Urothelium cell line (cell line): ENCODE data around the gene MATN3.

ENCODE experiments used
- DNase-seq: peaks from one replicate; pipeline ENCODE4 v3.0.0; 2011; ENCODE audit warnings: low spot score, mixed read lengths
- FAIRE-seq: peaks from 2 replicates; lab custom pipeline; 2011; peaks lifted over from hg19 to GRCh38; lab: Jason Lieb, UNC

MATN3 gene

DNA sequence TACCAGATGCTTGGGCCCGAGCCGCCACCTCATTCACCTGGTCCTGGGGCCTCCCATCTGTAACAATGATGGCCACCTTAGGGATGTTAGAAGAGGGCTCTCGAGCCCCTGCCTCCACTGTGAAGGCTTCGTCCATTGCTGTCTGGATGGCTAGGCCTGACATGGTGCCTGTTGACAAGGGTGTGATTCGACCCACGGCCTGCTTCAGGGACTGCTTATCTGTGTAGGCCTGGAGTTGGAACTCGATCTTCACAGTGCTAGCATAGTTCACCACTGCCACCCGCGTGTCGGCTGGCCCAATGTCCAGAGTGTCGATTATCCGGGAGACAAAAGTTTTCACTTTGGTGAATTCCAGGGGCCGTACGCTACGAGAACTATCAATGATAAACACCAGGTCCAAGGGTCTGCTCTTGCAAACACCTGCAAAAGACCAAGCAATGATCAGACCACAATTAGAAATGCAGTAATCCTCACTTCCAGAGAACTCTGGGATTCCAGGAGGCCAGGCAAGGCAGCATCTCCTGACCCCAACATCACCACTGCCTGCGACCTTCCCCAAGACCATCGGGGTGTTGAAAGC, 6.5 kb downstream of the MATN3 start:
- no peak for FAIRE-seq
- no peak for DNase-seq

DNA sequence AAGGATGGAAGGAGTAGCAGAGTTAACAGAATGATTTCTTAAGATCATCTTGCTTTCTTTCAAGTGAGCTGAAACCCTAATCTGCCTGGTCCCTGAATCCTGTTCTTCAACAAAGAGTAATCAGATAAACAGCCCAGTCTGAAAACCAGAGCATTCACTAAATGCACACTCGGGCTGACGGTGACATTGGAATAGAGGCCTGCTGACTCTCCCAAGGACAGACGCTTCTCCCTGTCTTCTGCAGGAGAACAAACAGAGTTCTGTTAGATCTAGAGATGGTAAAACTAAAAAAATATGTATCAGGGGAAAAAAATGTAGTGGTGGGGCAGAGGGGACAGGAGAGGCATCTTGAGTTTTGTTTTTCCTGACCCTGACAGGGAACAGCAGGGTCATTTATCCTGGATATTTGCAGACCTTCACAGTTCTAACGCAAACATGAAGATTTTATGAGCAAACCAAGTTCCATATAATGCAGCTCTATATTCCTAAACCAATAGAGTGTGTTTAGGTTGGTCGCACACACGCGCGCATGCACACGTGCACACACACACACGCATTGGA, 7.3 kb downstream of the MATN3 start:
- no peak for FAIRE-seq
- DNase-seq, result no peak

DNA sequence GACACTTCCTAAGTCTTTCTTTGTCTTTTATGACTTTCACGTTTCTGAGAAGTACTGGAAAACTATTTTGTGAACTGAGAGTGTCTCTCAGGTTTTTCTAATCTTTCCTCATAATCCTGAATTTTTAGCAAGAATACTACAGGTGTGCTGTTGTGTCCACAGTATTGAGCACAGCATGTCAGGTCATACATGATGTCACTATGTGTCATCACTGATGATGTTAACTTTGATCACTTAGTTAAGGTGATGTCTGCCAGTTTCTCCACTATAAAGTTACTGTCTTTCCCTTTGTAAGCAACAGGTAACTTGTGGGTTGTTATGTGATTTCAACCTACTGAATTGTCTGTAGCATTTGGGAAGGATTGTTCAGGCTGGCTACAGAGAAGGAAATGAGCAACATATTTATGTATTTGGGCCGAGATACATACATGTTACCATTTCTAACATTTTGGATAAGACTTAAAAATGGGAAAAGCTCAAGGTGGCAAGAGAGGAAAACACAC, 11.1 kb downstream of the MATN3 start:
- no peak for DNase-seq
- no peak for FAIRE-seq

DNA sequence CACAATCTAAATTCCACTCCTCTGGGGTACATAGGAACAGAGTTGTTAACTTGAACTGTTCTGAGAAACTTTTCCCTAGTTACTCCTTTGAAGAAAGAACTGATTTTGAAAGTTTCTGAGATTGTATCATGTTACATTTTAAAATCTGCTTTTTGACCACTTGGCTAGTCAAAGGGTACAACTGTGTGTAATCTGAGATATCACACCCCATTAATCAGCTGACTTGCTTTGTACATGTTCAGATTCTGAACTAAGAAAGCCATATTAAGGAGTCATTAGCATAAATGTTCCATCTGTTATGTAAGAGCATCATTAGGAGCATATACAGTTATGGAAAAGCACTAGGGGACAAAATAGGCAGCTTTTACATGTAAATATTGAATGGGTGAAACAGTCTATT, 18.7 kb downstream of the MATN3 start:
- no peak for FAIRE-seq

DNA sequence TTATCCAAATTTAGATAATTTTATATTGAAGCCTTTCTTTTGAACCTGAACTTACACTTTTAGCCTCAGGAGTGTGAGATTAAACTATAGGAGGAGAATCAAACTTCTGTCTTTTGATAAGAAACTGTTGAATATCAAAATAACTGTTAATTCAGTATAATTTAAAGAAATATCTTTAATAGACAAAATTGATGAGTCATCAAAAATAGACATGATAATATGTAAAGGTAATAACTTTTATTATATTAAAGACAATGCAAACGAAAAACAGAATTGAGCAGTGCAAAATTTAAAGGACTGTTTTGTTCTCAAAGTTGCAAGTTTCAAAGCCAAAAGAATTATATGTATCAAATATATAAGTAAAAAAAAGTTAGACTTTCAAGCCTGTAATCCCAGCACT, 20.6 kb downstream of the MATN3 start:
- DNase-seq (no peak), FAIRE-seq (no peak)

More for the DNA sequence above, 18.7 kb downstream of the MATN3 start:
- no peak for DNase-seq

DNA sequence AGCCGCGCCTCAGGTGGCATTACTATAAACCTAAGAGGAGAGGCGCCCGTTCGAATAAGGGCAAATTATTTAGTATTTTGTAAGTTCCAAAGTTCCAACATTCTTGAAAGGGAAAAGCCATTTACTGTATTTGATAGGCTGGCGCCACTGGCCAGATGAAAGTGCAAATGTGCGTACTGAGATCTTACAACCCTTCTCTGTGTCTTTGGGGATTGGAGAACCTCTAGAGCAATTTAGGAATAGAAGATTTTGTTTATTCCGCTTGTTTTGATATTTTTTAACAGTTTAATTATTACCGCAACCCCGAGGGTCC, 22.1 kb downstream of the MATN3 start:
- FAIRE-seq (no peak), DNase-seq (no peak)

DNA sequence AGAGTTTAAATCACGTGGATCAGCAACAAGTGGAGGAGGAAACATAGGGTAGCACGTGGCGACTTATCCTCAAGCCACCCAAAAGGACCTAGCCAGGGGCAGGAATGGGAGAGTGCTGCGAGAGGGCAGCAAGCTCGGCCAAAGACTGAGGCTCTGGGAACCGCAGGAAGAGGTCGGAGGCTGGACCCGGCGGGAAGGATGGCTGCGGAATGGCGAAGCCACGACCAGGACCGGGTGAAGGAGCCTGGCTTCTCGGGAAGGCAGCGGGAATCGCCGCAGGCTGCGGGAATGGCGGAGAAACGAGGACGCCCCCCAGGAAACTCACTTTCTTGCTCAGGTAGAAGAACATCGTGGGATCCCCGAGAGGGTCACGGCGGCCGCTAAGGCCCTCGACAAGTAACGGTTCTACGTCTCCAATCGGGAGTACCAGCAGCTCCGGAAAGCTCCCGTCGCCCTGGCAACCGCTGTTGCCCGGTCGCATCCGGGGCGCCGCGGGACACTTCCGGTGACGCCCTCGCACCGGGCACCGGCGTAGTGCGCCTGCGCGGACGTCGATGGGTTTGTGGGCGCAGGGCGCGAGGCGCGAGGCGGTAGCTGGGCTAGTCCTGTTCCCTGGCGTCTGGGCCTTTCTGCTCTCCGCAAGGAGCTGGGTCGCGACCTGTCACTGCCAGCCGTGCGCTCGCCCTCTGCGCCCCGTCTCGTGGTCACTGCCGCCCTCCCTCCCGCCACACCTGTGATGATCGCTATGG, 22.6 kb downstream of the MATN3 start, which contains the start of gene WDR35:
WDR35 (minus strand) TSS at position 439 of the 749 bp plus-strand sequence; CDS start at position 349, 90 bp downstream.
- DNase-seq (peak; percentile 99), FAIRE-seq (peak; percentile 97)

DNA sequence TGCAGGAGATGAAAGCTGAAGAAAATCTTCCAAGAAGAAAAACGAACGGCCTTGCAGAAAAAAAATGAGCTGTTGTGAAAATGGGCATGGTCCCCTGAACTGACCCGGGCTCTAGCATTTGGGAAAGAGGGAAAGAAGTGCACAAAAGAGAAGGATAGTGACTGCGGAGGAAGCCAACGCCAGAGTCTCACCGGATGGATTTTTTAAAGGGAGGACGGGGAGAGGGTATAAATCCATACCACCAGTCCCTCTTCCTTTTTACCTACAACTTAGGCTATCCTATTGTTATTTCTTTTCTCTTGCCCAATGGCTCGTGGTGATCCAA, 23.2 kb downstream of the MATN3 start:
- FAIRE-seq (no peak), DNase-seq (no peak)

DNA sequence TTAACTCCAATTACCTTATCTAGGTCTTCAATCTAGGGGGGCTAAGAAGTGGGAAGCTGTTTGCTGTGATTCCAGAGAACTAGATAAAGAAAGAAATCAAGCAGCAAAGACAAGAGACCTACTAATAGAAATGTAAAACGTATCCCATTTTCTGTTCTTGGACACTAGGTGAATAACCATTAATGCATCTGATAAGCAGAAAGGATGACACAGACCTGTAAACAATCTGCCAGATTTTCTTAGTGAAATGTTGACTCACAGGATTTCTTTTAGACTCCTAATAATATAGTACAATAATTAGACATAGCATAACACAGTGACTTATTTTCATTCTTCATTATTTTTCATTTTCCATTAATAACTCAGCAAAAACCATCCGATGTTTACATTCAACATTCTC, 23.9 kb downstream of the MATN3 start:
- FAIRE-seq, result no peak
- no peak for DNase-seq

DNA sequence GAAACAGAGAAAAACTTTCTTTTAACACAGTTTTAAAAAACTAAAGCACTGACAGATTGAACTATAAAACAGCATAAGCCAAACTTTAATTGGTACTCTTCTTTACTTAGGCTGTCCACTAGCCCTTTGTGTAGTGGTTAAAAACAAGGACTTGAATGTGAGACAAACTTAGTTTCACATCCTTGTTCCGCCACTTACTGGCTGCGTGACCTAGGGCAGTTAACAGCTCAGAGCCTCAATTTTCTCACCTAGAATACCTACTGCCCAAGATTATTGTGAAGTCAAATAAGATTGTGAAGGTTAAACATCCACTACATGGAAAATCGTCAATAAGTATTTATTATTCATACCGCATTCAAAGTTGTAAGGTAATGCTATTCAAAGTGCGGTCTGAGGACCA, 24.5 kb downstream of the MATN3 start:
- FAIRE-seq (no peak), DNase-seq (no peak)

DNA sequence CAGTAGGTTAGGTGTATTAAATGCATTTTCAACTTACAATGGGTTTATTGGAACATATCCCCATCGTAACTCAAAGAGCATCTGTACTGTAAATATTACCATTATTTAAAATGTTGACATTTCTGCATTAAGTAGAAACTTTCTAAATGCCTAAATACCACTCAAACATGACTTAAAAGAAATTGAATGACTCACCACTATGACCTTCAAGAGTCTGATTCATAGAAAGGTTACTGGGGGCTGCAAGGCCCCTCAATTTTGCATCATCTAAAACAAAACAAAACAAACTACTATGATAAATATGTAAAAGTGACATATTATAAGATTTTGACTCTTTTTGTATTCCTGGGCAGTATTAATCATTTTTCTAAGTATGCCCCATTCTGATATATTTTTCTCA, 30.2 kb downstream of the MATN3 start:
- FAIRE-seq, result no peak

DNA sequence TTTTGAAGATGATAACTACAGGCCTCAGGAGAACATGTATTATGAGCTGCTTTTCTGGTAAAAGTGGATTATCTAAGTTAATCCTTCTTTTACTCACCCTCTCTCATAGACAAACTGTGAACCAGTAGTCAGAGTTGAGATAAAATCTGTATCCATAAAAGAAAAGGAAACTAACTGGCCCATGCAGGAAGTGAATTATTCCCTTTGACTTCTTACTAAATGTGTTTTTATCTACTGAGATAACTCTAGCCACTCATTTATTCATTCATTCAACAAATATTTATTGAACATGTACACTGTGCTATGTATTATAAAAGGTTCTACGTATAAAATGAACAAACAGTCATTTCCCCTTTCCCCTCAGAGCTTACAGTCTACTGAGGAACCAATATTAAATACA, 32.5 kb downstream of the MATN3 start:
- FAIRE-seq, result no peak
- no peak for DNase-seq

More for the DNA sequence above, 30.2 kb downstream of the MATN3 start:
- no peak for DNase-seq

DNA sequence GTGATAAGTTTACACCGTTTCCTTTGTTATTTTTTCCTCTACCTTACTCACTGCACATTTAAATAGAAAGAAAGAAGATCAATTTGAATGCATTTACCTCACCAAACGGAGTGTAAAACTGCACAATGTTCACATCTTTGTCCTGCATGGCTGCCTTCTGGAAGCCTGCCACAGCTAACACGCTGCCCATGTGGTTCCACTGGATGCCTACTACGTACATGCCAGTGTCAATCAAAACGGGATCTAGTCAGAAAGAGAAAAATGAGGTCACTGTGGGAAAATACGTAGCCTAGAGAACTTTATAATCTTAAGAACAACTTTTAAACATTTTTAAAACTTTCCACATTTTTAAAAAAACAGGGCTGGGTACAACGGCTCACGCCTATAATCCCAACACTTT, 39.0 kb downstream of the MATN3 start:
- DNase-seq (no peak), FAIRE-seq (no peak)

DNA sequence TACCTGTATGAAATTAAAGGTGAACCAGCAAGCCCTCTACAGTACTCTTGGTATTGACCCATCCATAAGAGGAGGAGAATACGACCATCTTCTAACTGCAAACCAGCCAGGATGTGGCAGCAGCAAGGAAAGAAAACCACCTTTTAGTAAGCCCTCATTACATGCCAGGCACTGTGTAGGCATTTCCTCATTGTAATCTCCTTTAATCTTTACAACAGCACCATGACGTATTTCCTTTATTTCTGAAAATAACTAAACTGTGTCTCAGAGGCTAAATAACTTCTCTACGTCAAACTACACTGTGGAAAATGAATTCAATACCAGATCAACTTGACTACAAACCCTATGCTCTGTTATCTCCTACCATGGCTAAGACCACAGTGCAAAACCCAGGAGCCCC, 40.8 kb downstream of the MATN3 start:
- FAIRE-seq (no peak), DNase-seq (no peak)

DNA sequence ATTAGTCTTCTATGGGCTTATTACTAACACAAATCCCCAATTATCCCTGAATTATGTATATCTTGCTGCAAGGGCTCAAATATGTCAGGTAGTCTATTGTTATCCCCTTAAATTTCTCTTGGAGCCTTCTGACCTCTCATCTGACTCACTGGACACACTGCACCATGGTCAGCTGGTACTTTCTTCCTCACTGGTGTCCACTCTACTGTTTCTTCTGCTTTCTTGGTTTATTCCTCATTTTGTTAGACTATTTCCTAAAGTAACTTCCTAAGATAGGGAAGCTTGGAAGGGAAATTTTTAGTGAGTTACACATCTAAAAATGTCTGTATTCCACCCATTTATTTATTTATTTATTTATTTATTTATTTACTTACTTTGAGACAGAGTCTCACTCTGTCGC, 49.1 kb downstream of the MATN3 start:
- DNase-seq, result no peak
- FAIRE-seq, result no peak

DNA sequence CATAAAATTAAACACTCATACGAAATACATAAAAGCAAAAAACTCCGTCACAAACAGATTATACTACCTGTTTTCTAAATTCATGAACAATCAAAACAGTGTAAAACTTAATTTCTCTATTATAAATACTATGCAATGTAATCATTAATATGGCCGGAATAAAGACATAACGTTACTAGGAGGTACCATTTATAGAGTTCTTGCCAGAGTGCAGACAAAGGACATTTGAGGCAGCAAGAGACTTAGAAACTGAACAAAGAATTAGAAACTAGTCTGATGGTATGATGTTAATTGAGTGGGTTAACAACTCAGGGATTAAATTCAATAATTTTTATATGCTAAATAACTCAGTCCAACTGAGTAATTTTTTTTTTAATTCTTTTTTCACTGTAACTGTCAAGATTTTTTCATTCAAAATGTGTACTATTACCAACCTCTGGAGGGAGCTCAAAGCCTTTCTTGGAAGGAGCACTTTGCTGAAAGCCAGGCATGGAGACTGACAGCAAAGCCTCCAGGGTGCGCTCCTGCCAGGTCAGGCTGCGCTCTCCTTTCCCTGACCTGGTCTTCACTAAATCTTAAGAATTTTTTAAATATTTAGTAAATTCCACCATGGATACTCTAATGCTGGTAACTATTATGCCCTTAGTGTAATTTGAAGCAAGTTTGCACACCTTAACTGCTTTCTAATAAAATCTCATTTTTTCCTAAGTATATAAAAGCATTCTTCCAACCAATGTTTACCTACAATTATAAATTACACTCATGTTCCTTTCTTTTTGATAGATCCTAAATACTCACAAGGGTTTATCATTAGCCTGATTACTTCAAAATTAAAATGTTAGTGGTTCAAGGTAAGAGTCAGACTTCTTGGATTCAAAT, 56.7 kb downstream of the MATN3 start:
- FAIRE-seq, result no peak
- peak; percentile 79 for DNase-seq

DNA sequence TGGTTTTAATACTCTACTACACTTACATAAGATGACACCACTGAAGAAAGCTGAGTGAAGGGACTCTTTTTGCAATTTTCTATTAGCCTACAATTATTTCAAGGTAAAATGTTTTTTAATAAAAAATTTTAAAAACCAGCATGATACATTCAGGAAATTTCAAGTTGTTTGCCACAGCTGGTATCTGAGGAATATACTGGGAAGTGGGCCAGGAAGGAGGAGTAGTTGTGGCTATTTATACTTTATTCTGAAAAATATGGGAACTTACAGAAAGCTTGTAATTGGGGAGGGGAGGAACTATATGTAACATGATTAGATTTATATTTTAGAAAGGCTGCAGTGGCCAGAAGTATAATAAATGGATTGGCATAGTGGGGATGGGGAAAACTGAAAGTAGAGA, 63.4 kb downstream of the MATN3 start:
- FAIRE-seq (no peak), DNase-seq (no peak)

DNA sequence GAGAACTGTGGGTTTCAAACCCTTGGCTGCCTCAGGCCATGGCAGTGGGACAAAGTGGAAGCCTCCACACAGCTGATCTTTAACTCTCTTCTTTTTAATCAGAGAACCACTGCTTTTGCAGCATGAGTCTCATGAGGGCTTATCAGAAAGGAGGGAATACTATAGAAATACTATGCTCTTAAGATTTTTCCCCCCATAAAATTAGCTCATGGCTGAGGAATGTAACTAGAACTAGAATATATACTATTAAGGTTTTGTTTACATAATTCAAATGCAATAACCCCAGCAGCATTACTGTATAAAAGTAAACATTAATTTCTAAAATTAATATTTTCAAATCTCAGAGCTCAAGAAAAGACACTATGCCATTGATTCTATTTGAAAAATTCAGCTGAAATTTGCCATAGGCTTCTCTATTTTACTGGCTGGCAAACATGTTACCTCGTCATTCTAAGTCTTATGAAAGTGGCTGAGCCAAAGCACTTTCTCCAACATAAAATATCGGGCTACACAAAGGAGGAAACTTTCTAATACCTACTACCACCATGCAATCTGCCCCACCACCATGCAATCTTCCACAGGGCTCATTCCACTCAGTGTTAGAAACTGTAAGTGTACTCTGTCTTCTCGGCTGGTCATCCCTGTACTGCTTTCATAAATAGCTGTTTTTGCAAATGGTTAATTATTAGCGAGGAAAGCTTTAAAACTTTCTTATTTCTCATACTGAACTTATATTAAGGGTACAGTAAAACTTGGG, 65.1 kb downstream of the MATN3 start:
- no peak for FAIRE-seq
- no peak for DNase-seq

DNA sequence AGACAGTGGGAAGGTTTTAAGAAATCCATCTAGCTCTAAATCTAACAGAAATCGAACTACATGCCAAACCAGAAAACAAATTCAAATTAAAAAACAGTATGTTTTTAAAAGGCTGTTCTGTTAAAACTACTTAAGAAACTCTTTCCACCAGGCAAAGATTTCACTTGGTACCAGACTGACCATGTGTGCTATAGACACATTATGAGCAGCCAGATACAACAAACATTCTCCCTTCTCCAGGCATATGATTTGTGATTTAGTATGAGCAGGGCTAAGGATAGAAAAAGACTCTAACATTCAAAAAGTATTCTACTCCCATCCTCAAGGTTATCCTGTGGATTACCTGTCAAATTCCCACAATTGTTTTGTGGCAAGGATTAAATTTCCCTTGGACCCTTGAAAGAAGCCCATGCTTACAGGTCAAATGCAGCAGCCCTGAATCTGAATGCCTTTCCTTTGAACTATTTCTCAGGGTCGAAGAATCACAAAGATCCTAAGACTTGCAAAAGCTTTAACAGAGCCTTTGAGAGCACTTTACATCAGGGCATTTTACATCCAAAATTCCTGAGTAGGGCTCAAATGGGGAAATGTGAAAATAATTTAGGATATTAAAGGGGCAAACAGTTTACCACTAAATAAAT, 68.1 kb downstream of the MATN3 start:
- FAIRE-seq (no peak), DNase-seq (no peak)

DNA sequence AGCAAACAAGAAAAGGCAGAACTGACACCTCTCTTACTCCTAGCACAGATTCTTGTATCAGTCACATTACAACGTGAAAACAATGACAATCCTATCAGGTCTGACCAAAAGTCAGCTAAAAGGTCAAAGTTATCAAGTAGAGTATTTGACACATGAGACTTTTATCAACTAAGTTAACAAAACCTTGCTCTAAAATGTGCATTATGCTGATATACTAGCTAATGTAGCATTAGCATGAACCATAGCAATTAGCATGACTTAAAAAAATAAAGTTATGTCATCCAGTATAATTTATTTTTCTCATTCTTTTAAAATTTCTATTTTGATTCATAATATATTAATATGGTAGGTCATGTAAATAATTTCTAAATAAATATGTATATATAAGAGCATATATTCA, 69.3 kb downstream of the MATN3 start:
- FAIRE-seq, result no peak

More for the DNA sequence above, 69.3 kb downstream of the MATN3 start:
- DNase-seq, result no peak
